Peyer's patch (tissue), 4 donors: ENCODE measurements around the gene FAS.

Experiments
- POLR2A ChIP-seq, 2 donors: fragments of 450-650 bp; IDR thresholded peaks; one replicate each; pipeline ENCODE4 v1.5.1; 2017; ENCODE audit warnings: antibody characterized with exemption in 2 of 2, mild to moderate bottlenecking in 2 of 2, moderate library complexity in 2 of 2
- TF ChIP-seq, protein P1 (sequence below), 6 experiments: fragments of 450-650 bp in 4 of 6; fragments of 200-600 bp in 2 of 6; sonication (generic) in 1 of 6; IDR thresholded peaks; one replicate each; pipeline ENCODE4 v1.5.1; 2017 to 2019; ENCODE audit warnings: antibody characterized with exemption in 6 of 6, mild to moderate bottlenecking in 3 of 6, moderate library complexity in 1 of 6

DNA sequence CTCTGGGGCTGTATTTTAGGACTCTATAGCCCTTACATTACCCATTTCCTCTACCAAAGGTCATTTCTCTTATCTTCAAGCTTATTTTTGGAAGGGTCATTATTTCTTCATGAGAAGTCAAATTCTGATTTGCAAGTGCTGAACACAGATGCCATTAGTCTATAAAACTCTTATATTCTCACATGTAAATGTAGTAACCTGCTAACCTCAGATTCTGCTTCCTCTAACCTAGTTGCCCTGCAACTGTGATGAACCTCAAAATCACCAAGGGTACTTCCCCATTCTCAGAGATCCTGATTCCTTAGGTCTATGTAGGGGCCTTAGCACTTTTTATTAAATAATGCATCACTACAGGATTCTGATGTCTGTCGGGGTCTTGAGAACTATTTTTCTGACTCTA is 6.3 kb downstream of the FAS start:
- TF ChIP-seq, protein P1, sequence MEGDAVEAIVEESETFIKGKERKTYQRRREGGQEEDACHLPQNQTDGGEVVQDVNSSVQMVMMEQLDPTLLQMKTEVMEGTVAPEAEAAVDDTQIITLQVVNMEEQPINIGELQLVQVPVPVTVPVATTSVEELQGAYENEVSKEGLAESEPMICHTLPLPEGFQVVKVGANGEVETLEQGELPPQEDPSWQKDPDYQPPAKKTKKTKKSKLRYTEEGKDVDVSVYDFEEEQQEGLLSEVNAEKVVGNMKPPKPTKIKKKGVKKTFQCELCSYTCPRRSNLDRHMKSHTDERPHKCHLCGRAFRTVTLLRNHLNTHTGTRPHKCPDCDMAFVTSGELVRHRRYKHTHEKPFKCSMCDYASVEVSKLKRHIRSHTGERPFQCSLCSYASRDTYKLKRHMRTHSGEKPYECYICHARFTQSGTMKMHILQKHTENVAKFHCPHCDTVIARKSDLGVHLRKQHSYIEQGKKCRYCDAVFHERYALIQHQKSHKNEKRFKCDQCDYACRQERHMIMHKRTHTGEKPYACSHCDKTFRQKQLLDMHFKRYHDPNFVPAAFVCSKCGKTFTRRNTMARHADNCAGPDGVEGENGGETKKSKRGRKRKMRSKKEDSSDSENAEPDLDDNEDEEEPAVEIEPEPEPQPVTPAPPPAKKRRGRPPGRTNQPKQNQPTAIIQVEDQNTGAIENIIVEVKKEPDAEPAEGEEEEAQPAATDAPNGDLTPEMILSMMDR (IDR thresholded peaks at IDR 0.05): no peak
- no peak for TF ChIP-seq POLR2A (IDR thresholded peaks at IDR 0.05)
